ENCODE measurements around the gene CEP63. TPM values are rescaled to one million over a fixed set of nuclear protein-coding genes. Genes with fewer than 3 reads are reported as not detected.

Gene CEP63
- total and polyA plus RNA-seq, 9 of the 15 experiments (the other 6 are each of a cell fraction or from before 2014, with no cell fraction given), result 5.1 to 17.8 (median 10.6) TPM

GRCh38 chr3:134496471-134497071 is 10.7 kb downstream of the CEP63 start (continued):
- TF ChIP-seq ZNF318 (IDR thresholded peaks at IDR 0.05; ENCODE audit: borderline replicate concordance in 1 of 2, low read depth in 1 of 2) (peak in 1 of 2 experiments; percentile 67; a peak in 1 of 4 replicates), HDAC8 (tag; IDR thresholded peaks at IDR 0.05) (peak; percentile 68; the same call in 1 of the 2 replicates), ZBED1 (IDR thresholded peaks at IDR 0.05) (0 out of 2 replicates have a peak, but pooled peaks have one; percentile 54), DDX20 (tag; IDR thresholded peaks at IDR 0.05; ENCODE audit: low read depth) (peak; percentile 91), KDM1A (IDR thresholded peaks at IDR 0.05) (peak in 1 of 2 experiments; percentile 50; a peak in 1 of 4 replicates), MYC (IDR thresholded peaks at IDR 0.05; ENCODE audit: low read depth, low read length) (no peak), MYC (CRISPR knock-in tag; IDR thresholded peaks at IDR 0.05; ENCODE audit: borderline replicate concordance, low read depth) (peak; percentile 50; the same call in 1 of the 2 replicates), SRF (CRISPR knock-in tag; IDR thresholded peaks at IDR 0.05) (no peak), ZNF79 (CRISPR knock-in tag; IDR thresholded peaks at IDR 0.05; ENCODE audit: low read depth) (peak; percentile 74), SUPT5H (IDR thresholded peaks at IDR 0.05) (no peak), CREB3 (tag; conservative IDR thresholded peaks at IDR 0.05; ENCODE audit: low read depth) (peak; percentile 95), PTTG1 (tag; IDR thresholded peaks at IDR 0.05; ENCODE audit: low read depth) (peak; percentile 89), ZNF707 (CRISPR knock-in tag; conservative IDR thresholded peaks at IDR 0.05) (0 out of 2 replicates have a peak, but pooled peaks have one; percentile 45), ZNF785 (CRISPR knock-in tag; IDR thresholded peaks at IDR 0.05) (0 out of 2 replicates have a peak, but pooled peaks have one; percentile 40), SIRT6 (IDR thresholded peaks at IDR 0.05; ENCODE audit: low read depth, low read length) (no peak), TAF15 (IDR thresholded peaks at IDR 0.05; ENCODE audit: low read depth, low read length) (no peak)
- TF ChIP-seq, protein P1, sequence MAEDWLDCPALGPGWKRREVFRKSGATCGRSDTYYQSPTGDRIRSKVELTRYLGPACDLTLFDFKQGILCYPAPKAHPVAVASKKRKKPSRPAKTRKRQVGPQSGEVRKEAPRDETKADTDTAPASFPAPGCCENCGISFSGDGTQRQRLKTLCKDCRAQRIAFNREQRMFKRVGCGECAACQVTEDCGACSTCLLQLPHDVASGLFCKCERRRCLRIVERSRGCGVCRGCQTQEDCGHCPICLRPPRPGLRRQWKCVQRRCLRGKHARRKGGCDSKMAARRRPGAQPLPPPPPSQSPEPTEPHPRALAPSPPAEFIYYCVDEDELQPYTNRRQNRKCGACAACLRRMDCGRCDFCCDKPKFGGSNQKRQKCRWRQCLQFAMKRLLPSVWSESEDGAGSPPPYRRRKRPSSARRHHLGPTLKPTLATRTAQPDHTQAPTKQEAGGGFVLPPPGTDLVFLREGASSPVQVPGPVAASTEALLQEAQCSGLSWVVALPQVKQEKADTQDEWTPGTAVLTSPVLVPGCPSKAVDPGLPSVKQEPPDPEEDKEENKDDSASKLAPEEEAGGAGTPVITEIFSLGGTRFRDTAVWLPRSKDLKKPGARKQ (CRISPR knock-in tag; IDR thresholded peaks at IDR 0.05), result no peak
